Vagina (tissue), 2 donors: ENCODE data around the gene RB1. TPM values are rescaled to one million over a fixed set of nuclear protein-coding genes. Genes with fewer than 3 reads are reported as not detected.
"Not testable (repeated sequence)": the region's sequence is repeated elsewhere in the genome, so short reads cannot be mapped to it uniquely, and the experiment has no call there.

Experiments
- DNase-seq, 2 donors: peaks; one replicate each; pipeline ENCODE4 v3.0.0-alpha.2; 2017; ENCODE audit errors: extremely low spot score in 2 of 2
- H3K27ac ChIP-seq: fragments of 200-600 bp; sonication (generic); one replicate; pipeline ENCODE4 v1.5.1; 2019
- H3K27me3 ChIP-seq: fragments of 200-600 bp; sonication (generic); one replicate; pipeline ENCODE4 v1.5.1; 2019
- H3K36me3 ChIP-seq, 2 donors: fragments of 200-600 bp; sonication (generic); one replicate each; pipeline ENCODE4 v1.5.1; 2017 to 2019
- H3K4me1 ChIP-seq: fragments of 200-600 bp; sonication (generic); one replicate; pipeline ENCODE4 v1.5.1; 2019
- H3K4me3 ChIP-seq, 2 donors: fragments of 200-600 bp; sonication (generic); 1 replicate in 1 of 2; 2 replicates in 1 of 2; pipeline ENCODE4 v1.5.1; 2016 to 2019
- H3K9me3 ChIP-seq: fragments of 200-600 bp; sonication (generic); one replicate; pipeline ENCODE4 v1.5.1; 2019
- CTCF ChIP-seq, 3 experiments: fragments of 450-650 bp in 2 of 3; fragments of 200-600 bp in 1 of 3; sonication (generic) in 1 of 3; IDR thresholded peaks; one replicate each; pipeline ENCODE4 v1.5.1; 2017 to 2019; ENCODE audit warnings: antibody characterized with exemption in 3 of 3, mild to moderate bottlenecking in 2 of 3, moderate library complexity in 2 of 3
- POLR2A ChIP-seq, 2 donors: fragments of 450-650 bp; IDR thresholded peaks; one replicate each; pipeline ENCODE4 v1.6.1; 2017; ENCODE audit warnings: antibody characterized with exemption in 2 of 2, mild to moderate bottlenecking in 2 of 2, moderate library complexity in 2 of 2
- POLR2AphosphoS5 ChIP-seq, 2 donors: sonication (generic); formaldehyde crosslinking; IDR thresholded peaks; one replicate each; pipeline ENCODE4 v1.9.0; 2017; ENCODE audit warnings: antibody characterized with exemption in 2 of 2, mild to moderate bottlenecking in 2 of 2, low read depth in 1 of 2; ENCODE audit not compliant: insufficient read depth in 1 of 2
- intact Hi-C: fragments of 100-400 bp; cut with DNase I; formaldehyde crosslinking; loops from one replicate; pipeline ENCODE4 v1.15.1; 2023
- total RNA-seq: library from RNA; depleted of rRNA; stranded (reverse); fragments of >200 nt; gene quantifications from one replicate; pipeline ENCODE4 v1.2.3, GENCODE V29; 2016

Gene RB1
- total RNA-seq, 1 donor from 2014 or later, result 34.4 TPM

- H3K27ac ChIP-seq, result no peak overlapping the region
- DNase-seq, result no peak
- intact Hi-C loops, result loop anchor here (10.0 kb wide), 1 partner anchor 111 kb away; the partner anchor contains the start of gene RB1
Measured at GRCh38 chr13:48415516-48415915, 112.0 kb downstream of the RB1 start.

DNA sequence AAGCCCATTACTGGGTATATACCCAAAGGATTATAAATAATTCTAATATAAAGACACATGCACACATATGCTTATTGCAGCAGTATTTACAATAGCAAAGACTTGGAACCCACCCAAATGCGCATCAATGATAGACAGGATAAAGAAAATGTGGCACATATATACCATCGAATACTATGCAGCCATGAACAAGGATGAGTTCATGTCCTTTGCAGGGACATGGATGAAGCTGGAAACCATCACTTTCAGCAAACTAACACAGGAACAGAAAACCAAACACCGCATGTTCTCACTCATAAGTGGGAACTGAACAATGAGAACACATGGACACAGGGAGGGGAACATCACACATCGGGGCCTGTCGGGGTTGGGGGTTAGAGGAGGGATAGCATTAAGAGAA, 118.5 kb downstream of the RB1 start:
- H3K4me1 ChIP-seq, H3K36me3 ChIP-seq, H3K27ac ChIP-seq, intact Hi-C loops, H3K4me3 ChIP-seq, DNase-seq, H3K9me3 ChIP-seq, H3K27me3 ChIP-seq: not testable (repeated sequence)

More at GRCh38 chr13:48415516-48415915, 112.0 kb downstream of the RB1 start:
- Histone ChIP-seq H3K4me1 (peaks cover 9% of the 10 kb centered on the region), H3K27me3 (no peaks in the 10 kb centered on the region), H3K9me3 (no peaks in the 10 kb centered on the region), H3K36me3 (no peaks in the 10 kb centered on the region), H3K4me3 (no peak overlapping the region)
- TF ChIP-seq CTCF (IDR thresholded peaks at IDR 0.05) (no peak), POLR2AphosphoS5 (IDR thresholded peaks at IDR 0.05; ENCODE audit: insufficient read depth in 1 of 2, low read depth in 1 of 2) (no peak), POLR2A (IDR thresholded peaks at IDR 0.05) (no peak)

DNA sequence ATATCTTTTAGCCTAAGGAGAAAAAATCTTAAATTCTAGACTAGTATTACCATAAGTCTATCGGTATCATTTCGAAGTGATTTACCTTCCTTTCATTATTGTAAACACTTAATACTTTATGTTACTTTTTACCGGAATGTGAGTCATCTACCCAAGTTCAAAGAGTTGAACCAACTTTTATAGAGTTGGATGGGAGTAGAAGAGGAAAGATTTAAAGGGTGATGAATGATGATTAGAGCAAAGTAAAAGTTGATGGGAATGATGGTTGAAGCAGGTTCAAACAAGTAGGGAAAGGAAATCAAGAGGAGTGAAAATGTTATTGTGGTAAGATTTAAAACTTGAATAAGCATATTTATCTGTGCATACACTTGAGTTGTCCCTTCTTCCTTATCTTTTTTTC, 120.7 kb downstream of the RB1 start:
- H3K4me3 ChIP-seq, result no peak overlapping the region
- peak in 1 of 2 donors; percentile 77 for TF ChIP-seq POLR2AphosphoS5 (IDR thresholded peaks at IDR 0.05; ENCODE audit: insufficient read depth in 1 of 2, low read depth in 1 of 2)
- TF ChIP-seq CTCF (IDR thresholded peaks at IDR 0.05), result no peak
- H3K9me3 ChIP-seq, result peaks cover 6% of the 10 kb centered on the region
- no peak overlapping the region for H3K27ac ChIP-seq
- H3K4me1 ChIP-seq, result peaks cover 4% of the 10 kb centered on the region
- no peak for DNase-seq
- H3K27me3 ChIP-seq, result no peaks in the 10 kb centered on the region
- intact Hi-C loops, result no loop called here
- no peaks in the 10 kb centered on the region for H3K36me3 ChIP-seq

- Histone ChIP-seq H3K4me3 (no peak overlapping the region), H3K36me3 (no peaks in the 10 kb centered on the region), H3K4me1 (peaks cover 4% of the 10 kb centered on the region), H3K27ac (no peak overlapping the region), H3K9me3 (peaks cover 2% of the 10 kb centered on the region), H3K27me3 (no peaks in the 10 kb centered on the region)
- no peak for DNase-seq
- TF ChIP-seq POLR2AphosphoS5 (IDR thresholded peaks at IDR 0.05; ENCODE audit: insufficient read depth in 1 of 2, low read depth in 1 of 2) (no peak), CTCF (IDR thresholded peaks at IDR 0.05) (no peak), POLR2A (IDR thresholded peaks at IDR 0.05) (no peak)
- intact Hi-C loops, result no loop called here
Measured at GRCh38 chr13:48426052-48426451, 122.5 kb downstream of the RB1 start.

DNA sequence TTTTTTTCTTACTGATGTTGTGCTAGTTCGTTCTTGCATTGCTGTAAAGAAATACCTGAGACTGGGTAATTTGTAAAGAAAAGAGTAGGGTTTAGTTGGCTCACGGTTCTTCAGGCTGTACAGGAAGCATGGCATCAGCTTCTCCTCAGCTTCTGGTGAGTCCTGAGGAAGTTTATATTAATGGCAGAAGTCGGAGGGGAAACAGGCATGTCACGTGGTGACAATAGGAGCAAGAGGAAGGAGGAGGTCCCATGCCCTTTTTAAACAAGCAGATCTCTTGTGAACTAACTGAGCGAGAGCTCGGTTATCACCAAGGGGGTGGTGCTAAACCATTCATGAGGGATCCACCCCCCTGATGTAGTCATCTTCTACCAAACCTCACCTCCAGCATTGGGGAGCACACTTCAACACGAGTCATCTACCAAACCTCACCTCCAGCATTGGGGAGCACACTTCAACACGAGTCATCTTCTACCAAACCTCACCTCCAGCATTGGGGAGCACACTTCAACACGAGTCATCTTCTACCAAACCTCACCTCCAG, 123.3 kb downstream of the RB1 start:
- H3K27me3 ChIP-seq, H3K4me3 ChIP-seq, DNase-seq, intact Hi-C loops, H3K9me3 ChIP-seq, H3K27ac ChIP-seq, H3K4me1 ChIP-seq, H3K36me3 ChIP-seq: not testable (repeated sequence)

GRCh38 chr13:48429036-48429435, 125.5 kb downstream of the RB1 start:
- DNase-seq, result no peak
- no peaks in the 10 kb centered on the region for H3K36me3 ChIP-seq
- H3K4me3 ChIP-seq, result no peak overlapping the region
- TF ChIP-seq POLR2AphosphoS5 (IDR thresholded peaks at IDR 0.05; ENCODE audit: insufficient read depth in 1 of 2, low read depth in 1 of 2) (no peak), POLR2A (IDR thresholded peaks at IDR 0.05) (no peak), CTCF (IDR thresholded peaks at IDR 0.05) (no peak)
- peaks cover 22% of the 10 kb centered on the region for H3K4me1 ChIP-seq
- no peaks in the 10 kb centered on the region for H3K27me3 ChIP-seq
- no peaks in the 10 kb centered on the region for H3K9me3 ChIP-seq
- intact Hi-C loops, result no loop called here
- no peak overlapping the region for H3K27ac ChIP-seq
